Measurements from ENCODE around the gene ETS2.
A peak's percentile ranks its signal among the peaks of the same experiment; 100 is the strongest.

The ETS2 gene

GRCh38 chr21:38774152-38774551 lies 31.6 kb upstream of the ETS2 start:
- Histone ChIP-seq H3K27me3 (replicated peaks; ENCODE audit: control insufficient read depth, insufficient read depth, low read length) (no peaks in the 10 kb centered on the region), H3K4me3 (replicated peaks; ENCODE audit: low read depth, low read length) (no peak overlapping the region), H3K36me3 (ENCODE audit: control insufficient read depth, insufficient read depth, low read length) (no peaks in the 10 kb centered on the region)
- no peak for DNase-seq (ENCODE audit: extremely low read depth, insufficient read length)
- no peak for TF ChIP-seq CTCF (IDR thresholded peaks at IDR 0.05; ENCODE audit: insufficient read depth, low read length, poor library complexity, severe bottlenecking)

GRCh38 chr21:38774586-38775285 lies 31.0 kb upstream of the ETS2 start:
- TF ChIP-seq CTCF (IDR thresholded peaks at IDR 0.05; ENCODE audit: insufficient read depth, low read length, poor library complexity, severe bottlenecking): no peak
- Histone ChIP-seq H3K36me3 (ENCODE audit: control insufficient read depth, insufficient read depth, low read length) (no peaks in the 10 kb centered on the region), H3K27me3 (replicated peaks; ENCODE audit: control insufficient read depth, insufficient read depth, low read length) (no peaks in the 10 kb centered on the region), H3K4me3 (replicated peaks; ENCODE audit: low read depth, low read length) (no peak overlapping the region)
- DNase-seq (ENCODE audit: extremely low read depth, insufficient read length): no peak

DNA sequence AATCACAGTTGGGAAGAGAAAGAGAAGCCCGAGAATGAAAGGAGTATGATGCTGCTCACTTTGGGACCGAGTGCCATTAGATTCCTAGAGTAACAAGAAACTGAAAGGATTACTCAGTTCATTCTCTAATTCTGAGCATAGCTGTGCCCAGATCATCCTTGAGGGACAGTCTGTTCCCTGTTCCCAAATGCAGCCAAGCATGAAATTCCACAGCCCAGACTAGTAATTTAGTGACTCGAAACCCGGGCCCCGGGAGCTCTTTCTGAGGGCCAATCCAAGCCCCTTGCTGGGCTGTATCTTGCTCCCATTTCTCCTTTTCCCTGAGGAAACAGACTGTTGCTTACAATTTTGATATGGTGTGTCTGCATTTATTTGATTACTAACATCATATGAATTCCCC lies 30.0 kb upstream of the ETS2 start:
- H3K4me3 ChIP-seq (replicated peaks; ENCODE audit: low read depth, low read length): no peak overlapping the region
- no peaks in the 10 kb centered on the region for H3K36me3 ChIP-seq (ENCODE audit: control insufficient read depth, insufficient read depth, low read length)
- H3K27me3 ChIP-seq (replicated peaks; ENCODE audit: control insufficient read depth, insufficient read depth, low read length): no peaks in the 10 kb centered on the region
- TF ChIP-seq CTCF (IDR thresholded peaks at IDR 0.05; ENCODE audit: insufficient read depth, low read length, poor library complexity, severe bottlenecking): no peak
- DNase-seq (ENCODE audit: extremely low read depth, insufficient read length): no peak

DNA sequence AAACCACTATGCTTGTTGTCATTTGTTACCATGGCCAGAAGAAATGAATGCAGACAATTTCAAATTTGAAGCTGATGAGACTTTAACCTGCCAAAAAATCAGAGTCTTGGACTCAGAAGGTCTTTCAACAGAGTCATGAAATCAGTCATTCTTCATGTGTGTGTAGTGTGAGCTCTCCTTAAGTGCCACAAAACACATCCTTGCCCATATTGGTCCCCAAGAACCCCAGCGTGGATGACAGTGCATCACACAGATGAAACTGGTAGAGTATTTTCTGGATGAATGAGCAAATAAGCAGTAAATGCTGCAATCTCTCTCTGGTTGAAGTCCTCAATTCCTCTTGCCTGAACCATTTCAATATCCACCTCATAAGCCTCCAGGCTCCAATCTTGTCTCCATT lies 28.7 kb upstream of the ETS2 start:
- H3K27me3 ChIP-seq (replicated peaks; ENCODE audit: control insufficient read depth, insufficient read depth, low read length): no peaks in the 10 kb centered on the region
- no peak for TF ChIP-seq CTCF (IDR thresholded peaks at IDR 0.05; ENCODE audit: insufficient read depth, low read length, poor library complexity, severe bottlenecking)
- H3K4me3 ChIP-seq (replicated peaks; ENCODE audit: low read depth, low read length): no peak overlapping the region
- no peak for DNase-seq (ENCODE audit: extremely low read depth, insufficient read length)
- H3K36me3 ChIP-seq (ENCODE audit: control insufficient read depth, insufficient read depth, low read length): no peaks in the 10 kb centered on the region

- Histone ChIP-seq H3K36me3 (ENCODE audit: control insufficient read depth, insufficient read depth, low read length) (no peaks in the 10 kb centered on the region), H3K4me3 (replicated peaks; ENCODE audit: low read depth, low read length) (no peak overlapping the region), H3K27me3 (replicated peaks; ENCODE audit: control insufficient read depth, insufficient read depth, low read length) (no peaks in the 10 kb centered on the region)
- TF ChIP-seq CTCF (IDR thresholded peaks at IDR 0.05; ENCODE audit: insufficient read depth, low read length, poor library complexity, severe bottlenecking): no peak
- no peak for DNase-seq (ENCODE audit: extremely low read depth, insufficient read length)
Observed at GRCh38 chr21:38777531-38777930, 28.2 kb upstream of the ETS2 start.

- TF ChIP-seq CTCF (IDR thresholded peaks at IDR 0.05; ENCODE audit: insufficient read depth, low read length, poor library complexity, severe bottlenecking): no peak
- Histone ChIP-seq H3K4me3 (replicated peaks; ENCODE audit: low read depth, low read length) (no peak overlapping the region), H3K27me3 (replicated peaks; ENCODE audit: control insufficient read depth, insufficient read depth, low read length) (no peaks in the 10 kb centered on the region), H3K36me3 (ENCODE audit: control insufficient read depth, insufficient read depth, low read length) (no peaks in the 10 kb centered on the region)
- peak; percentile 28 for DNase-seq (ENCODE audit: extremely low read depth, insufficient read length)
Observed at GRCh38 chr21:38780879-38781278, 24.9 kb upstream of the ETS2 start.
